ENCODE measurements around the gene PARM1.

GRCh38 chr4:75099321-75099720 lies 166.4 kb downstream of the PARM1 start:
- TF ChIP-seq CTCF (IDR thresholded peaks at IDR 0.05) (no peak), ZFX (IDR thresholded peaks at IDR 0.05; ENCODE audit: borderline replicate concordance) (no peak)

All from 22Rv1 (cell line).